Naive thymus-derived CD8-positive, alpha-beta T cell (primary cell): ENCODE data around the gene FAM98C. TPM values are rescaled to one million over a fixed set of nuclear protein-coding genes. Genes with fewer than 3 reads are reported as not detected.

Source experiments
- ATAC-seq, 2 donors: fragments of 150-1000 bp; cut with Tn5 transposase in 1 of 2; sonication (Bioruptor Pico), chemical (Tn5 transposase) in 1 of 2; 1 replicate in 1 of 2; 2 replicates in 1 of 2; pipeline ENCODE4 v1.10.0; 2021; ENCODE audit warnings: mild to moderate bottlenecking in 2 of 2, moderate library complexity in 2 of 2
- POLR2A ChIA-PET: fragments of 350-600 bp; sonication (Branson Sonifier 250); formaldehyde crosslinking; loops from one replicate; lab custom pipeline; 2021; ENCODE audit warnings: antibody characterized with exemption; lab: Charles Lee
- DNase-seq, 10 donors: peaks; one replicate each; pipeline versions ENCODE4 v3.0.0 to v3.0.0-alpha.2; 2020 to 2022
- H3K27ac Mint-ChIP-seq, 10 donors: one replicate each; pipeline ENCODE4 v1.8.0; 2020 to 2022; ENCODE audit warnings: mild to moderate bottlenecking in 10 of 10, mixed read lengths in 10 of 10, moderate library complexity in 4 of 10, inconsistent platforms in 1 of 10
- H3K27me3 Mint-ChIP-seq, 5 donors: one replicate each; pipeline ENCODE4 v1.8.0; 2021 to 2022; ENCODE audit warnings: mixed read lengths in 5 of 5
- H3K36me3 Mint-ChIP-seq, 3 donors: one replicate each; pipeline ENCODE4 v1.8.0; 2020 to 2022; ENCODE audit warnings: mixed read lengths in 3 of 3, mild to moderate bottlenecking in 2 of 3, inconsistent platforms in 1 of 3
- H3K4me1 Mint-ChIP-seq, 4 donors: one replicate each; pipeline ENCODE4 v1.8.0; 2021 to 2022; ENCODE audit warnings: mixed read lengths in 4 of 4
- H3K4me3 Mint-ChIP-seq, 10 donors: one replicate each; pipeline ENCODE4 v1.8.0; 2020 to 2022; ENCODE audit warnings: mild to moderate bottlenecking in 10 of 10, mixed read lengths in 10 of 10, moderate library complexity in 6 of 10, inconsistent platforms in 1 of 10
- H3K9me3 Mint-ChIP-seq, 9 donors: one replicate each; pipeline ENCODE4 v1.8.0; 2020 to 2022; ENCODE audit warnings: mixed read lengths in 9 of 9, mild to moderate bottlenecking in 3 of 9, inconsistent platforms in 1 of 9, moderate library complexity in 1 of 9
- polyA plus RNA-seq, 3 donors: library from polyadenylated mRNA; unstranded; fragments of 300-500 nt; fragmentation: Illumina TruSeq; gene quantifications; one replicate each; pipeline ENCODE4 v1.2.3, GENCODE V29; 2021
- total RNA-seq, 8 experiments: library from RNA in 2 of 8; stranded (reverse) in 2 of 8; gene quantifications; one replicate each; pipeline ENCODE4 v1.2.3 and lab custom pipeline; 2021 to 2026

The FAM98C gene
- total and polyA plus RNA-seq, 5 experiments from 2014 or later = 12.6 to 45.0 (median 15.5) TPM

DNA sequence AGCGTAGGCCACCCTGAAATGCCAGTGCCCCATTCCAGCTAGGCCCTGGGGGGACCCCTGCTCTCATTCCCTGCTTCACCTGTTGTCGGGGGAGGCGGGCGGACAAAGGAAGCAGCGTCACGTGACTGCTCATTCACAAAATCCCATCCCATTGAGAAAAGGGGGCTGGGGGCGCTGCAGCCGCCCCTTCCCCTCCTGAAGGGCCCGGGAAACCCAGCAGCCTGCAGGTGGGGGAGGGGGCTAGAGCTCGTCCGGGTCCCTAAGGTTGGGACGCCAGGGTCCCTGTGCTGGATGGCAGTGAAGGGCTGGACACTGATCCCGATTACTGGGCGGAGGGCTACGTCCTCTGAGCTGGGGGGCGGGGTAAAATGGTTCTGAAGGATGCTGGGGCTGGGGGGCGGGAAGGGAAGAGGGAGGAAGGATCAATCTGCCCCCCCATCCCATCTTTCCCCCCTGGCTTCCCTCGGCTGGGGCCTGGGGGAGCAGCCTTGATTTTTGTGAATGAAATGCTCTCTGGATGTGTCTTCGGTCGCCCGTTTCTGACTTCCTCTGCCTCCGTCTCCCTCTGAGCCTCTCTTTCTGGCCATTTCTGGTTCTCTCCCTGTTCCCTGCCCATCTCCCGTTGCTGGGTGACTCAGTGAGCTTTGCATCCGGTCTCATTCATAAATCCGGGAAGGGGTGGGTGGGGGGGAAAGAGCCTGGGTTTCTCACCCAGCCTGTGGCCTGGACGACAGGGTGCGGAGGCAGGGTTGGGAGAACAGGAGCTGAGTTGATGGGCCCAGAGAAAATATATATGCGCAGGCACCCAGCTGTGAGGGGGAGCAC is 13.6 kb upstream of the FAM98C start:
- POLR2A ChIA-PET = interaction anchor here (3.7 to 6.4 kb wide), 2 partner anchors 13 to 14 kb away, joined by 19 to 48 read pairs; partner anchors contain the start of genes FAM98C and PSMD8
- peaks cover 15 to 29% (median 26%) of the 10 kb centered on the region in 4 donors for H3K4me1 Mint-ChIP-seq
- peaks cover 10 to 34% (median 24%) of the 10 kb centered on the region in 5 donors for H3K27me3 Mint-ChIP-seq
- ATAC-seq = no peak
- no peaks in the 10 kb centered on the region for H3K9me3 Mint-ChIP-seq
- DNase-seq = no peak
- peak overlapping the region; percentile 19 to 82 (median 70) for H3K4me3 Mint-ChIP-seq
- peak overlapping the region in 1 of 10 donors; percentile 43 for H3K27ac Mint-ChIP-seq
- H3K36me3 Mint-ChIP-seq = peaks cover 0 to 22% (median 4%) of the 10 kb centered on the region in 3 donors

DNA sequence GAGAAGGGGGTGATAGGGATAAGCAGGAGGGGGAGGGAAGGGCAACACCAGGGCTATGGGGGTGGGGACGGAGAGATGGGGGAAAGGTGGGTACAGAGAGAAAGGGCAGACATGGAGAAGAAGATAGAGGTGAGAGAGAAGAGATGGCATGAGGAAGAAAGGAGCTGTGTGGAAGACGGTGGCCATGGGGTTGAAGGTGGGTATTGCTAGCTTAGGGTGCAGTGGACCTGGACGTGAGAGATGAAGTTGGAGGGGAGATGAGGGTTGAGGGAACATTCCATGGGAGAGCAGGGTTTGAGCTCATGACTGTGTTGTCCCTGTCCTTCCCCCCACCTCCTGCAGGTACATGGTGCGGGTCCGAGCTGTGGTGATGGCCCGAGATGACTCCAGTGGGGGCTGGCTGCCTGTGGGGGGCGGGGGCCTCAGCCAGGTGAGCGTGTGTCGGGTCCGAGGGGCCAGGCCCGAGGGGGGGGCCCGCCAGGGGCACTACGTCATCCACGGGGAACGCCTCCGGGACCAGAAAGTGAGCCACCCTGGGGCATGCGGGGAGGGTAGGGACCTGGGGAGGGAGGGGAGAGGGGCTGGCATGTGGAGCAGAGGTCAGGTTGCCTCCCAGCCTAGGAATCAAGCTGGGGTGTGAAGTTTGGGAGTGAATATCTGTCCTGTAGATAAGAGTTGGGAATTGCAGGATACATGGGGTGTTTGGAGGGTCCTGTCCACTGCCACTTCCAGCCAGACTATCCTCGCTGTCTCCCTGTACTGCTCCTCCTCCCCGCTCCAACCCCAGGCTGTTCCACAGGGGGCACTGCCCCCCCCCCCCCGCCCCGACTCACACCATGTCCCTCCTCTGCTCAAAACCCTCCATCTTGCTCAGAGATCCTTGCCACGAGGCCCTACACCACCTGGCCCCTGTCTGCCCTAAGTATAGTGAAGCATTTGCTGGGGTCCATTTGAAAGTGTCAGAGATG is 12.7 kb upstream of the FAM98C start:
- peak overlapping the region in 7 of 10 donors; percentile 3 to 82 (median 50) for H3K4me3 Mint-ChIP-seq
- peak overlapping the region in 3 of 10 donors; percentile 11 to 28 (median 20) for H3K27ac Mint-ChIP-seq
- peaks cover 17 to 34% (median 28%) of the 10 kb centered on the region in 4 donors for H3K4me1 Mint-ChIP-seq
- DNase-seq (no peak), ATAC-seq (no peak)
- POLR2A ChIA-PET = interaction anchor here (0.6 to 6.4 kb wide), 3 partner anchors 13 to 72 kb away, joined by 3 to 48 read pairs (median 19); partner anchors contain the start of genes FAM98C and PSMD8
- H3K36me3 Mint-ChIP-seq = peaks cover 0 to 12% (median 2%) of the 10 kb centered on the region in 3 donors
- peaks cover 10 to 27% (median 15%) of the 10 kb centered on the region in 5 donors for H3K27me3 Mint-ChIP-seq
- H3K9me3 Mint-ChIP-seq = no peaks in the 10 kb centered on the region

DNA sequence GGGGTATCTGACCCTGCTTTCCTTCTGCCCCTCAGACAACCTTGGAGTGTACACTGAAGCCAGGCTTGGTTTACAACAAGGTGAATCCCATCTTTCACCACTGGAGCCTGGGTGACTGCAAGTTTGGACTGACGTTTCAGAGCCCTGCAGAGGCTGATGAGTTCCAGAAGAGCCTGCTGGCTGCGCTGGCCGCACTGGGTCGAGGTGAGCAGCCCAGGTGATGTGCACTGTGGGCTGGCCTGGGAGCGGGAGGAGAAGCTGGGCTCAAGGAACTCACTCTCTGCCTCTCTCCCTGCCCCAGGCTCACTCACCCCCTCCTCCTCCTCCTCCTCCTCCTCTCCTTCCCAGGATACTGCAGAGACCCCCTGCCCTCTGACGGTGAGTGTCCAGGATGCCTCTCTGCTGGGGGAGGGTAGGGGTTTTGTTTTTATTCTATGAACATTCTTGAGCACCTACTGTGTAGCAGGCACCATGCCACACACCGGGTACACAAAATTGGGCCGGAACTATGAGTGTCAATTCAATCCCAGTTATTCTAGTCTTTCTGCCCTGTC is 10.9 kb upstream of the FAM98C start:
- H3K4me3 Mint-ChIP-seq = no peak overlapping the region
- no peak for DNase-seq
- H3K4me1 Mint-ChIP-seq = peaks cover 20 to 40% (median 35%) of the 10 kb centered on the region in 4 donors
- peaks cover 0 to 6% (median 2%) of the 10 kb centered on the region in 3 donors for H3K36me3 Mint-ChIP-seq
- ATAC-seq = no peak
- H3K27ac Mint-ChIP-seq = no peak overlapping the region
- POLR2A ChIA-PET = interaction anchor here (3.2 to 6.4 kb wide), 2 partner anchors 11 to 16 kb away, joined by 17 to 48 read pairs; partner anchors contain the start of genes FAM98C and PSMD8
- H3K27me3 Mint-ChIP-seq = peaks cover 10 to 27% (median 15%) of the 10 kb centered on the region in 5 donors
- H3K9me3 Mint-ChIP-seq = no peaks in the 10 kb centered on the region

DNA sequence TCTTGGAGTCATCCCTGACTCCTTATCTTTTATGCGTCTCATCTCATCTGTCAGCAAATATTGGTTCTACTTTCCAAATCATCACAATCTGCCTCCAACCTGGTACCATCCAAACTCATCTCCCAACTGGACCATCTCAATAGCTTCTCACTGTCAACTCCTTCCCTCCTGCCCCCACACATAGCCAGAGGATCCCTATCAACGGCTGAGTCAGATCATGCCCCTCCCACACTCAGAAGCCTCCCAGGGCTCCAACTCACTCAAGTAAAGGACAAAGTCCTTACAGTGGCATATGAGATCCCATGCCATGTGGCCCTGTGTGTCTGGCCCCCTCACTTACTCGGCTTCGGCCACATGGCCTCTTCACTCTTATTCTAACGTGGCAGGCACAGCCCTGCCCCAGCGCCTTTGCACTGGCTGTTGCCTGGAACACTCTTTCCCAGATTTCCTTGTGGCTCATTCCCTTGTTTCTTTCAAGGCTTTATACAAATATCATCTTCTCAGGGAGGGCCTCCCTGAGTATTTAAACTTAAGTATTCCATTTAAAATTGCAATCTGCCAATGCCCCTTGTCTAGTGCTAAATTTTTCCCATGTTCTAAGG is 10.1 kb upstream of the FAM98C start:
- H3K9me3 Mint-ChIP-seq = no peaks in the 10 kb centered on the region
- H3K4me3 Mint-ChIP-seq = peak overlapping the region in 1 of 10 donors; percentile 4
- ATAC-seq (no peak), DNase-seq (no peak)
- H3K4me1 Mint-ChIP-seq = peaks cover 15 to 33% (median 28%) of the 10 kb centered on the region in 4 donors
- H3K27ac Mint-ChIP-seq = no peak overlapping the region
- peaks cover 0 to 2% (median 0%) of the 10 kb centered on the region in 3 donors for H3K36me3 Mint-ChIP-seq
- peaks cover 7 to 27% (median 9%) of the 10 kb centered on the region in 5 donors for H3K27me3 Mint-ChIP-seq
- POLR2A ChIA-PET = interaction anchor here (3.2 to 6.4 kb wide), 2 partner anchors 10 to 17 kb away, joined by 17 to 48 read pairs; partner anchors contain the start of genes FAM98C and PSMD8

DNA sequence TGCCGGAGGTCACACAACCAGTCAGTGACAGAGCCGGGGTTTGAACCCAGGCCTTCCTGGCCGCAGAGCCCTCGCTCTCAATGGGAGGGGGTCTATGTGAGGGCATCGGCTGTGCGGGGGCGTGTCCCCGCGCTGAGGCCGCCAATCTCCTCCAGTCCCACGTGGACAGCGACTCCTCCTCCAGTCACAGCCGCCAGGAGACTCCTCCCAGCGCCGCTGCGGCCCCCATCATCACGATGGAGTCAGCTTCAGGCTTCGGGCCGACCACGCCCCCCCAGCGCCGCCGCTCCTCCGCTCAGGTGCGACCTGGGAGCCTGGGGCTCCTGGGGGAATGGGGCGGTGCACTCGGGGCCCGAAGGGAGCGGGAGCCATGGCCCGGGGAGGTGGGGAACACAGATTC is 8.4 kb upstream of the FAM98C start:
- H3K9me3 Mint-ChIP-seq = no peaks in the 10 kb centered on the region

DNA sequence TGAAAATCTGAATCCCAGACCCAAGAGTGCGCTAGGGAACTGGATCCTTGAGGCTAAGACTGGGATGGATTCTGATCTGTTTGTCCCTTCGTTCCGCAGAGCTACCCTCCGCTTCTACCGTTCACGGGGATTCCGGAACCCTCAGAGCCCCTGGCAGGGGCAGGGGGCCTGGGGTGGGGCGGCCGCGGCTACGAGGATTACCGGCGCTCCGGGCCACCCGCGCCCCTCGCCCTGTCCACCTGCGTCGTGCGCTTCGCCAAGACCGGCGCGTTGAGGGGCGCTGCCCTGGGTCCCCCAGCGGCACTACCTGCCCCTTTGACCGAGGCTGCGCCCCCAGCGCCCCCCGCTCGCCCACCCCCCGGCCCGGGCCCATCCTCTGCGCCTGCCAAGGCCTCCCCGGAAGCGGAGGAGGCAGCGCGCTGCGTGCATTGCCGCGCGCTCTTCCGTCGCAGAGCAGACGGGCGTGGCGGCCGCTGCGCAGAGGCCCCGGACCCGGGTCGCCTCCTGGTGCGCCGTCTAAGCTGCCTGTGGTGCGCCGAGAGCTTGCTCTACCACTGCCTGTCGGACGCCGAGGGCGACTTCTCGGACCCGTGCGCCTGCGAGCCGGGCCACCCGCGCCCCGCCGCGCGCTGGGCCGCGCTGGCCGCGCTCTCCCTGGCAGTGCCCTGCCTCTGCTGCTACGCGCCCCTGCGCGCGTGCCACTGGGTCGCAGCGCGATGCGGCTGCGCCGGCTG is 7.3 kb upstream of the FAM98C start:
- DNase-seq (peak in 6 of 10 donors; percentile 19 to 57 (median 42)), ATAC-seq (peak; percentile 84 to 86)
- POLR2A ChIA-PET = interaction anchor here (0.6 to 3.8 kb wide), 9 partner anchors 8 to 1040 kb away, joined by 3 to 34 read pairs (median 5); partner anchors contain the start of genes FAM98C, PSMD8, RINL and RPS16
- Mint-ChIP-seq H3K4me1 (peaks cover 9 to 24% (median 17%) of the 10 kb centered on the region in 4 donors), H3K27ac (peak overlapping the region in 6 of 10 donors; percentile 69 to 88 (median 85)), H3K4me3 (peak overlapping the region; percentile 56 to 84 (median 77)), H3K27me3 (peaks cover 0 to 24% (median 0%) of the 10 kb centered on the region in 5 donors), H3K36me3 (no peaks in the 10 kb centered on the region), H3K9me3 (no peaks in the 10 kb centered on the region)

More for the DNA sequence above, 8.4 kb upstream of the FAM98C start:
- POLR2A ChIA-PET = interaction anchor here (0.5 to 3.8 kb wide), 6 partner anchors 9 to 519 kb away, joined by 4 to 34 read pairs (median 7); partner anchors contain the start of genes FAM98C and PSMD8
- peak overlapping the region; percentile 56 to 86 (median 77) for H3K4me3 Mint-ChIP-seq
- H3K27ac Mint-ChIP-seq = peak overlapping the region in 6 of 10 donors; percentile 69 to 88 (median 85)
- peak; percentile 35 to 85 (median 60) for DNase-seq
- no peaks in the 10 kb centered on the region for H3K36me3 Mint-ChIP-seq
- H3K27me3 Mint-ChIP-seq = peaks cover 0 to 26% (median 5%) of the 10 kb centered on the region in 5 donors
- ATAC-seq = peak; percentile 69 to 73
- H3K4me1 Mint-ChIP-seq = peaks cover 11 to 24% (median 20%) of the 10 kb centered on the region in 4 donors

DNA sequence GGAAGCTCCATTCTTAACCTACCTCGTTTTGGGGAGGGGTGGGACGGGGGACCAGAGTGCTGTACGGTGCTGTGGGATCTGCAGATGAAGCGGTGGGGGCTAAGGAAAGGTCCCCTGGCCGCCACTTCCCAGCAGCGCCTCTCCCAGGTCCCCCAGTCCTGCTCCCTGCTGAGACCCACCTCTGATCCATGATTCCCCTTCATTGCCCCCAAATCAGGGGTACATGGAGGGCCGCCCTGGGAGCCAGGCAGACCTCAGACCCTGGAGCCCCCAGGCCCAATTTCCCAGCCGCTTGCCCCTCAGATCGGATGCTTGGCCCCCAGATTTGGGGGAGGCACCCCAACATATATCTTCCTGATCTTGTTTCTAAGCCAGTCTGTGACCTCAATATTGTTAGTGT is 3.8 kb upstream of the FAM98C start:
- no peak for DNase-seq
- ATAC-seq = no peak
- Mint-ChIP-seq H3K9me3 (no peaks in the 10 kb centered on the region), H3K4me3 (no peak overlapping the region), H3K27ac (no peak overlapping the region), H3K27me3 (peaks cover 0 to 12% (median 0%) of the 10 kb centered on the region in 5 donors), H3K36me3 (no peaks in the 10 kb centered on the region), H3K4me1 (peaks cover 9 to 34% (median 28%) of the 10 kb centered on the region in 4 donors)
- POLR2A ChIA-PET = interaction anchor here (1.8 kb wide), 1 partner anchor 25 kb away, joined by 4 read pairs; the partner anchor contains the start of gene PSMD8

DNA sequence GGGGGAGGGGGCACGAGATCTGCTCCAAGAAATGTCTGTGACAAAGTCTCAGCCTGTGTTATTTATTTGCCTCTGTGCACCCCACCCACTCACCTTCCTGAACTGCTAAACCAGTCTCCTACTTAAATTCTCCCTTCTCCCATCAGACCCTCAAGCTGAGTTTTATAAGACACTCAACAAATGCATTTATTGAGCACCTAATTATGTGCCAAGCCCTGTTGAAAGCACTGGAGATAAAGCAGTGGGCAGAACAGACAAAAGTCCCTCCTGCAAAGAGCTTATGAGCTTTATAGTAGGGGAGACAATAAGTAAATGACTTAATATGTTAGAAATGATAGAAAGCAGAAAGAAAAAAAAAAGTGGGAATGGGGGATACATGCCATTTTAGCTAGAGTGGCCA is 3.4 kb upstream of the FAM98C start:
- no peak for DNase-seq
- H3K36me3 Mint-ChIP-seq = no peaks in the 10 kb centered on the region
- ATAC-seq = no peak
- H3K27me3 Mint-ChIP-seq = peaks cover 0 to 11% (median 0%) of the 10 kb centered on the region in 5 donors
- no peak overlapping the region for H3K4me3 Mint-ChIP-seq
- POLR2A ChIA-PET = interaction anchor here (1.4 to 1.8 kb wide), 2 partner anchors 12 to 25 kb away, joined by 4 read pairs; partner anchors contain the start of genes GGN and PSMD8
- H3K27ac Mint-ChIP-seq = peak overlapping the region in 1 of 10 donors; percentile 71
- peaks cover 10 to 32% (median 29%) of the 10 kb centered on the region in 4 donors for H3K4me1 Mint-ChIP-seq
- no peaks in the 10 kb centered on the region for H3K9me3 Mint-ChIP-seq

DNA sequence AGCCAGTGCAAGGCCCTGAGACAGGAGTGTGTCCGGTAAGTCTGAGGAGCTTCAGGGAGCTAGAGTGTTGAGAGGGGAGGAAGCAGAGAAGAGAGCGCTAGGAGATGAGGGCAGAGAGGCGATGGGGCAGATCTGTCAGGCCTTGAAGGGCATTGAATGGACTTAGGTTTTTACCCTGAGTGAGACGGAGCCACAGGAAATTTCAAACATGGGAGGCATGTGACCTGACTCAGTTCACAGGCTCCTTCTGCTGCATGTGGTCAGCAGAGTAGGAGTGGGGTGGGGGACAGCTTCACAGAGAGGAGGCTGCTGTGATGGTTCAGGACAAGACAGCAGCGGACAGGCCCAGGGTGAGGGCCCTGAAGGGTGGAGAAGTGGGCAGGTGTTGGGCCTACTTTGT is 2.5 kb upstream of the FAM98C start:
- Mint-ChIP-seq H3K27ac (peak overlapping the region in 1 of 10 donors; percentile 66), H3K27me3 (peaks cover 0 to 10% (median 0%) of the 10 kb centered on the region in 5 donors), H3K4me1 (peaks cover 10 to 29% (median 26%) of the 10 kb centered on the region in 4 donors), H3K4me3 (peak overlapping the region in 1 of 10 donors; percentile 45), H3K36me3 (peaks cover 0 to 2% (median 0%) of the 10 kb centered on the region in 3 donors), H3K9me3 (no peaks in the 10 kb centered on the region)
- no peak for ATAC-seq
- POLR2A ChIA-PET = interaction anchor here (1.4 to 1.8 kb wide), 2 partner anchors 13 to 26 kb away, joined by 4 read pairs; partner anchors contain the start of genes GGN and PSMD8
- no peak for DNase-seq

DNA sequence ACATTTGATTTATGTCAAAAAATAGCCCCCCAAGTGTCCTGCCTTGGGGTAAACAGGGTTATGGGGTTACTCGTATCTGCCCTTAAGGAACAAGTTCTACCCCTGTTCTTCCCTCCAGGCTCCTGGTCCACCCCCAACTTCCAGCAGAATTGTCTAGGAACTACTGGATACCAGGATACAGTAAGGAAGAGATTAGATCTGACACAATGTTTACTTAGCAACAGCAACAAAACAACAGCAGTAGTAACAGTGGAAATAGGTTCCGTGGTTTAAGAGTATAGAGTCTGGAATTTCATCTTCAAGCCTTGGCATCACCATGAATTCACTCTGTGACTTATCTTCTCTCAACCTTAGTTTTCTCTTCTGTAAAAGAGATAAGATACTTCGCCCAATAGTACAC is 1.7 kb upstream of the FAM98C start:
- peak overlapping the region in 3 of 10 donors; percentile 2 to 82 (median 56) for H3K27ac Mint-ChIP-seq
- ATAC-seq (no peak), DNase-seq (no peak)
- H3K4me3 Mint-ChIP-seq = peak overlapping the region in 1 of 10 donors; percentile 64
- POLR2A ChIA-PET = interaction anchor here (1.4 kb wide), 1 partner anchor 13 kb away, joined by 4 read pairs; the partner anchor contains the start of gene GGN
- H3K36me3 Mint-ChIP-seq = peaks cover 0 to 5% (median 0%) of the 10 kb centered on the region in 3 donors
- peaks cover 0 to 10% (median 0%) of the 10 kb centered on the region in 5 donors for H3K27me3 Mint-ChIP-seq
- peaks cover 11 to 29% (median 26%) of the 10 kb centered on the region in 4 donors for H3K4me1 Mint-ChIP-seq
- H3K9me3 Mint-ChIP-seq = no peaks in the 10 kb centered on the region
